ENCODE data around the gene GPC2.
"Not testable (repeated sequence)": the region's sequence is repeated elsewhere in the genome, so short reads cannot be mapped to it uniquely, and the experiment has no call there.

The GPC2 gene

DNA sequence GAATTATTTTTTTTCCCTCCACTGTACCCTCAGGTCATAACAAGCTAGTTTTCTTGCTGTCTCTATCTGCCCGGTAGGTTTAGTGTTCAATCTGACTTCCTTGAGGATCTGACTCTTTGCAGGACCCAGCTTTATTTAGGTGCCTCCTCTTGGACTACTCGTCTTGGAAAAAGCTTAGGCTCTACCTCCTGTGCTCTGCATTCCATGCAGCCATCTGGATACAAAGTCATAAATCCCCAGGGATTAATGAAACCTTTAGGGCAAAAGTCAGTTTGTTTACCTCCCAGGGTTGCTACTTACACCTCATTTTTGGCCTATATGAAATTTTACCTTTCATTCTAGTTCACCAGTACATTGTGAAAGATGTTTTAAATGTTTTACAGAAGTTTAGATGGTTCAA, 8.5 kb upstream of the GPC2 start:
- Histone ChIP-seq H3K27ac (ENCODE audit: low read length) (no peak overlapping the region), H4K20me1 (ENCODE audit: insufficient read depth, low read length) (no peaks in the 10 kb centered on the region), H3K36me3 (replicated peaks; ENCODE audit: insufficient read depth, low read length) (no peaks in the 10 kb centered on the region), H3K4me3 (ENCODE audit: low read length) (no peak overlapping the region), H3F3A (ENCODE audit: insufficient read depth, low read length) (no peaks in the 10 kb centered on the region), H3K4me2 (ENCODE audit: low read depth, low read length) (no peak overlapping the region), H3K27me3 (replicated peaks; ENCODE audit: insufficient read depth, low read length) (peaks cover 16% of the 10 kb centered on the region), H3K9me3 (replicated peaks; ENCODE audit: insufficient read depth, low read length) (no peaks in the 10 kb centered on the region), H2AFZ (ENCODE audit: low read length) (no peak overlapping the region), H3K4me1 (ENCODE audit: low read length) (peaks cover 3% of the 10 kb centered on the region; the same call in 1 of the 2 replicates), H3K9ac (ENCODE audit: low read length) (no peak overlapping the region), H3K9me2 (replicated peaks; ENCODE audit: insufficient read depth, low read length) (no peaks in the 10 kb centered on the region), H3K79me2 (ENCODE audit: low read length) (no peaks in the 10 kb centered on the region)
- TF ChIP-seq EZH2 (optimal IDR thresholded peaks at IDR 0.05; ENCODE audit: low read depth, low read length) (no peak), EZH2phosphoT487 (IDR thresholded peaks at IDR 0.05; ENCODE audit: low read length) (no peak)
- TF ChIP-seq, protein P1, sequence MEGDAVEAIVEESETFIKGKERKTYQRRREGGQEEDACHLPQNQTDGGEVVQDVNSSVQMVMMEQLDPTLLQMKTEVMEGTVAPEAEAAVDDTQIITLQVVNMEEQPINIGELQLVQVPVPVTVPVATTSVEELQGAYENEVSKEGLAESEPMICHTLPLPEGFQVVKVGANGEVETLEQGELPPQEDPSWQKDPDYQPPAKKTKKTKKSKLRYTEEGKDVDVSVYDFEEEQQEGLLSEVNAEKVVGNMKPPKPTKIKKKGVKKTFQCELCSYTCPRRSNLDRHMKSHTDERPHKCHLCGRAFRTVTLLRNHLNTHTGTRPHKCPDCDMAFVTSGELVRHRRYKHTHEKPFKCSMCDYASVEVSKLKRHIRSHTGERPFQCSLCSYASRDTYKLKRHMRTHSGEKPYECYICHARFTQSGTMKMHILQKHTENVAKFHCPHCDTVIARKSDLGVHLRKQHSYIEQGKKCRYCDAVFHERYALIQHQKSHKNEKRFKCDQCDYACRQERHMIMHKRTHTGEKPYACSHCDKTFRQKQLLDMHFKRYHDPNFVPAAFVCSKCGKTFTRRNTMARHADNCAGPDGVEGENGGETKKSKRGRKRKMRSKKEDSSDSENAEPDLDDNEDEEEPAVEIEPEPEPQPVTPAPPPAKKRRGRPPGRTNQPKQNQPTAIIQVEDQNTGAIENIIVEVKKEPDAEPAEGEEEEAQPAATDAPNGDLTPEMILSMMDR (IDR thresholded peaks at IDR 0.05; ENCODE audit: low read length) = no peak
- DNase-seq = no peak

DNA sequence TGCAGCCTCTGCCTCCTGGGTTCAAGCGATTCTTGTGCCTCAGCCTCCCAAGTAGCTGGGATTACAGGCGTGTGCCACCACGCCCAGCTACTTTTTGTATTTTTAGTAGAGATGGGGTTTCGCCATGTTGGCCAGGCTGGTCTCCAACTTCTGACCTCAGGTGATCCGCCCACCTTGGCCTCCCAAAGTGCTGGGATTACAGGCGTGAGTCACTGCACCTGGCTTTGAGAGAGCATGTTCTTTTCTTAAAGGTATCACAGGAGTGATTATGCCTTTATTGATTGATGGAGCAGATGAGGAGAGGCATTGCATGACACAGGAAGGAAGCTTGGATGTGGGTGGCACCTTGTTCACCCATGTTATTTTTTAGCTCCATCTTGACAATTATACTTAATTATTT, 5.9 kb upstream of the GPC2 start:
- not testable (repeated sequence) for H3F3A ChIP-seq (ENCODE audit: insufficient read depth, low read length); H3K36me3 ChIP-seq (replicated peaks; ENCODE audit: insufficient read depth, low read length); H3K9ac ChIP-seq (ENCODE audit: low read length); H3K79me2 ChIP-seq (ENCODE audit: low read length); H2AFZ ChIP-seq (ENCODE audit: low read length); H3K9me2 ChIP-seq (replicated peaks; ENCODE audit: insufficient read depth, low read length); H4K20me1 ChIP-seq (ENCODE audit: insufficient read depth, low read length); H3K4me3 ChIP-seq (ENCODE audit: low read length); H3K4me1 ChIP-seq (ENCODE audit: low read length); DNase-seq; H3K27ac ChIP-seq (ENCODE audit: low read length); H3K4me2 ChIP-seq (ENCODE audit: low read depth, low read length); H3K9me3 ChIP-seq (replicated peaks; ENCODE audit: insufficient read depth, low read length)
- H3K27me3 ChIP-seq (replicated peaks; ENCODE audit: insufficient read depth, low read length) = peaks cover 36% of the 10 kb centered on the region

DNA sequence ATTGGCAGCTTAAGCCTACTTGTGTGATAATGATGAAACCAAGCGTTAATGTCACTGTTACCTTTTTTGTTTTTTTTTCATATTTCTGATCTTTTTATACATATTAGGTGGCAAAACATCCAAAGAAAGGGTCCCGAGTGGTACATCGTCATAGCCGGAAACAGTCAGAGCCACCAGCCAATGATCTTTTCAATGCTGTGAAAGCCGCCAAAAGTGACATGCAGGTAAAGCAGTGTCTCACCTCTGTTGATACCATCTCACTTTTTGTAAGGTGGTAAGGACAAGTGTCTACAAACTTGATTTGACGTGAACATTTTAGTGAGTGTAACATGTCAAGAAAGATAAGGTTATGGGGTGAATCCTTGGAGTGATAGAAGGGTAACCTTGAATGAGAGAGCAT, 5.4 kb upstream of the GPC2 start:
- not testable (repeated sequence) for H3F3A ChIP-seq (ENCODE audit: insufficient read depth, low read length); H2AFZ ChIP-seq (ENCODE audit: low read length); H3K79me2 ChIP-seq (ENCODE audit: low read length); H3K9me3 ChIP-seq (replicated peaks; ENCODE audit: insufficient read depth, low read length); H4K20me1 ChIP-seq (ENCODE audit: insufficient read depth, low read length); H3K4me3 ChIP-seq (ENCODE audit: low read length); H3K27ac ChIP-seq (ENCODE audit: low read length); H3K9ac ChIP-seq (ENCODE audit: low read length); DNase-seq; H3K4me1 ChIP-seq (ENCODE audit: low read length); H3K4me2 ChIP-seq (ENCODE audit: low read depth, low read length); H3K9me2 ChIP-seq (replicated peaks; ENCODE audit: insufficient read depth, low read length); H3K36me3 ChIP-seq (replicated peaks; ENCODE audit: insufficient read depth, low read length)
- H3K27me3 ChIP-seq (replicated peaks; ENCODE audit: insufficient read depth, low read length) = peaks cover 38% of the 10 kb centered on the region

DNA sequence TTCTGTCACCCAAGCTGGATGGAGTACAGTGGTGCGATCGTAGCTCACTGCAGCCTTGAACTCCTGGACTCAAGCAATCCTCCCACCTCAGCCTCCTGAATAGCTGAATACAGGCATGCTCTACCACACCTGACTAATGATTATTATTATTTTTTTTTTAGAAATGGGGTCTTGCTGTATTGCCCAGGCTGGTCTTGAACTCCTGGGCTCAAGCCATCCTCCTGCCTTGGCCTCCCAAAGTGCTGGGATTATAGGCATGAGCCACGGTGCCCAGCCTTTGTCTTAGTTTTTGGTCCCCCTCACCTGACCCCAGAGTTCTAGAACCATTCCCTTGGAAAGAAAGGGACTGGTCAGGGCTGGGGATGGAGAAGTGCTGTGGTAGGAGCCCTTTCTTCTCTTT, 2.9 kb upstream of the GPC2 start:
- H3K27me3 ChIP-seq (replicated peaks; ENCODE audit: insufficient read depth, low read length) = peaks cover 56% of the 10 kb centered on the region
- not testable (repeated sequence) for H3K27ac ChIP-seq (ENCODE audit: low read length); H2AFZ ChIP-seq (ENCODE audit: low read length); H3K79me2 ChIP-seq (ENCODE audit: low read length); H3K4me1 ChIP-seq (ENCODE audit: low read length); H3F3A ChIP-seq (ENCODE audit: insufficient read depth, low read length); H3K36me3 ChIP-seq (replicated peaks; ENCODE audit: insufficient read depth, low read length); H3K9ac ChIP-seq (ENCODE audit: low read length); H4K20me1 ChIP-seq (ENCODE audit: insufficient read depth, low read length); H3K4me3 ChIP-seq (ENCODE audit: low read length); H3K9me2 ChIP-seq (replicated peaks; ENCODE audit: insufficient read depth, low read length); DNase-seq; H3K9me3 ChIP-seq (replicated peaks; ENCODE audit: insufficient read depth, low read length); H3K4me2 ChIP-seq (ENCODE audit: low read depth, low read length)
